Measurements from ENCODE around the gene ABCC6. TPM values are rescaled to one million over a fixed set of nuclear protein-coding genes. Genes with fewer than 3 reads are reported as not detected.

ABCC6 gene
- total and polyA plus RNA-seq, 4 donors = 50.6 to 162 (median 95.9) TPM

GRCh38 chr16:16131204-16131603, 92.1 kb downstream of the ABCC6 start:
- 91% methylated on average over 3 of the region's 3 CpGs for WGBS
- Histone ChIP-seq H3K9ac (ENCODE audit: low read depth in 1 of 2, low read length in 2 of 2) (no peak overlapping the region), H3K36me3 (ENCODE audit: control insufficient read depth in 4 of 4, insufficient read depth in 3 of 4, low read depth in 1 of 4, low read length in 3 of 4) (peaks cover 0 to 4% (median 0%) of the 10 kb centered on the region in 4 donors), H3K9me3 (ENCODE audit: control insufficient read depth in 4 of 4, low read length in 3 of 4) (no peaks in the 10 kb centered on the region), H3K4me3 (ENCODE audit: low read depth in 1 of 3, low read length in 3 of 3) (no peak overlapping the region), H3K27ac (ENCODE audit: low read depth in 1 of 2, low read length in 2 of 2) (no peak overlapping the region), H3K4me1 (ENCODE audit: control insufficient read depth in 4 of 4, insufficient read depth in 4 of 4, low read length in 3 of 4) (no peaks in the 10 kb centered on the region), H3K27me3 (ENCODE audit: control insufficient read depth in 4 of 4, insufficient read depth in 4 of 4, low read length in 3 of 4) (no peaks in the 10 kb centered on the region)
- TF ChIP-seq EGR1 (IDR thresholded peaks at IDR 0.05; ENCODE audit: low read depth in 2 of 2) = no peak
- TF ChIP-seq TAF1 (conservative IDR thresholded peaks at IDR 0.05) = no peak
- TF ChIP-seq, protein P1, sequence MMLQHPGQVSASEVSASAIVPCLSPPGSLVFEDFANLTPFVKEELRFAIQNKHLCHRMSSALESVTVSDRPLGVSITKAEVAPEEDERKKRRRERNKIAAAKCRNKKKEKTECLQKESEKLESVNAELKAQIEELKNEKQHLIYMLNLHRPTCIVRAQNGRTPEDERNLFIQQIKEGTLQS (IDR thresholded peaks at IDR 0.05) = no peak
- no peak for TF ChIP-seq ZBTB33 (IDR thresholded peaks at IDR 0.05)
- TF ChIP-seq SP1 (IDR thresholded peaks at IDR 0.05) = no peak
- no peak for TF ChIP-seq RAD21 (IDR thresholded peaks at IDR 0.05)
- DNase-seq (ENCODE audit: low spot score) = no peak

DNA sequence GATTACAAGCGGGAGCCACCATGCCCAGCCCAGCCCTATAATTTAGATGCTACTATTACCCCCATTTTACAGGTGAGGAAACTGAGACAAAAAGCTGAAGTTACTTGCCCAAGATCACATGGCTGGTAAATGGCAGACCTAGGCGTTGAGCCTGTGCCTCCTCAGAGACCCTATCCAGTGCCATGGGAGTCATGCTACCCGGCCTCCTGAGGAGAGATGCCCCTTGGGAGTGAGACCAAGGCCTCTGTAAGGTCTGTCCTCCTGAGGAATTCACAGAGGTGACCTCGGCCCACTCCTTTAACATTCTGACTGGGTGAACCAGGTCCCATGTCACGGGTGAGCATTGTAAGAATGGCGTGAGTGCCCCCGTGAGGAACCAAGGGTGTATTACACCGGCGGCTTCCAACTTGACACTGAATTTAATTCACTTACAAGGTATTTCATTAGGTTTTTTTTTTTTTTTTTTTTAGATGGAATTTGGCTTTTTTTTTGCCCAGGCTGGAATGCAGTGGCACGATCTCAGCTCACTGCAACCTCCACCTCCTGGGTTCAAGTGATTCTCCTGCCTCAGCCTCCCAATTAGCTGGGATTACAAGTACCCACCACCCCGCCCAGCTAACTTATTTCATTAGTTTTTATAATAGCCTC, 95.7 kb downstream of the ABCC6 start:
- WGBS = 33% methylated on average over 11 of the region's 11 CpGs
- peaks cover 0 to 2% (median 0%) of the 10 kb centered on the region in 4 donors for H3K36me3 ChIP-seq (ENCODE audit: control insufficient read depth in 4 of 4, insufficient read depth in 3 of 4, low read depth in 1 of 4, low read length in 3 of 4)
- H3K27ac ChIP-seq (ENCODE audit: low read depth in 1 of 2, low read length in 2 of 2) = no peak overlapping the region
- TF ChIP-seq JUND (IDR thresholded peaks at IDR 0.05) = no peak
- TF ChIP-seq, protein P2, sequence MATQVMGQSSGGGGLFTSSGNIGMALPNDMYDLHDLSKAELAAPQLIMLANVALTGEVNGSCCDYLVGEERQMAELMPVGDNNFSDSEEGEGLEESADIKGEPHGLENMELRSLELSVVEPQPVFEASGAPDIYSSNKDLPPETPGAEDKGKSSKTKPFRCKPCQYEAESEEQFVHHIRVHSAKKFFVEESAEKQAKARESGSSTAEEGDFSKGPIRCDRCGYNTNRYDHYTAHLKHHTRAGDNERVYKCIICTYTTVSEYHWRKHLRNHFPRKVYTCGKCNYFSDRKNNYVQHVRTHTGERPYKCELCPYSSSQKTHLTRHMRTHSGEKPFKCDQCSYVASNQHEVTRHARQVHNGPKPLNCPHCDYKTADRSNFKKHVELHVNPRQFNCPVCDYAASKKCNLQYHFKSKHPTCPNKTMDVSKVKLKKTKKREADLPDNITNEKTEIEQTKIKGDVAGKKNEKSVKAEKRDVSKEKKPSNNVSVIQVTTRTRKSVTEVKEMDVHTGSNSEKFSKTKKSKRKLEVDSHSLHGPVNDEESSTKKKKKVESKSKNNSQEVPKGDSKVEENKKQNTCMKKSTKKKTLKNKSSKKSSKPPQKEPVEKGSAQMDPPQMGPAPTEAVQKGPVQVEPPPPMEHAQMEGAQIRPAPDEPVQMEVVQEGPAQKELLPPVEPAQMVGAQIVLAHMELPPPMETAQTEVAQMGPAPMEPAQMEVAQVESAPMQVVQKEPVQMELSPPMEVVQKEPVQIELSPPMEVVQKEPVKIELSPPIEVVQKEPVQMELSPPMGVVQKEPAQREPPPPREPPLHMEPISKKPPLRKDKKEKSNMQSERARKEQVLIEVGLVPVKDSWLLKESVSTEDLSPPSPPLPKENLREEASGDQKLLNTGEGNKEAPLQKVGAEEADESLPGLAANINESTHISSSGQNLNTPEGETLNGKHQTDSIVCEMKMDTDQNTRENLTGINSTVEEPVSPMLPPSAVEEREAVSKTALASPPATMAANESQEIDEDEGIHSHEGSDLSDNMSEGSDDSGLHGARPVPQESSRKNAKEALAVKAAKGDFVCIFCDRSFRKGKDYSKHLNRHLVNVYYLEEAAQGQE (IDR thresholded peaks at IDR 0.05) = no peak
- TF ChIP-seq CTCF (IDR thresholded peaks at IDR 0.05; ENCODE audit: low read depth, low read length, missing input control) = peak; percentile 96
- TF ChIP-seq SP1 (IDR thresholded peaks at IDR 0.05) = no peak
- peak; percentile 91 to 93 for TF ChIP-seq RAD21 (IDR thresholded peaks at IDR 0.05)
- TF ChIP-seq HNF4A (conservative IDR thresholded peaks at IDR 0.05) = no peak
- H3K4me3 ChIP-seq (ENCODE audit: low read depth in 1 of 3, low read length in 3 of 3) = no peak overlapping the region
- peaks cover 0 to 3% (median 1%) of the 10 kb centered on the region in 4 donors for H3K9me3 ChIP-seq (ENCODE audit: control insufficient read depth in 4 of 4, low read length in 3 of 4)
- H3K4me1 ChIP-seq (ENCODE audit: control insufficient read depth in 4 of 4, insufficient read depth in 4 of 4, low read length in 3 of 4) = no peaks in the 10 kb centered on the region
- DNase-seq (ENCODE audit: low spot score) = peak; percentile 75
- H3K27me3 ChIP-seq (ENCODE audit: control insufficient read depth in 4 of 4, insufficient read depth in 4 of 4, low read length in 3 of 4) = no peaks in the 10 kb centered on the region
- H3K9ac ChIP-seq (ENCODE audit: low read depth in 1 of 2, low read length in 2 of 2) = no peak overlapping the region
